NCI-H1436 (cell line): Measurements from ENCODE around the gene TMEM131L.
"Not testable (repeated sequence)": the region's sequence is repeated elsewhere in the genome, so short reads cannot be mapped to it uniquely, and the experiment has no call there.

Experiments
- DNase-seq: peaks from one replicate; lab custom pipeline; 2025; lab: John Stamatoyannopoulos, UW

Gene TMEM131L

DNA sequence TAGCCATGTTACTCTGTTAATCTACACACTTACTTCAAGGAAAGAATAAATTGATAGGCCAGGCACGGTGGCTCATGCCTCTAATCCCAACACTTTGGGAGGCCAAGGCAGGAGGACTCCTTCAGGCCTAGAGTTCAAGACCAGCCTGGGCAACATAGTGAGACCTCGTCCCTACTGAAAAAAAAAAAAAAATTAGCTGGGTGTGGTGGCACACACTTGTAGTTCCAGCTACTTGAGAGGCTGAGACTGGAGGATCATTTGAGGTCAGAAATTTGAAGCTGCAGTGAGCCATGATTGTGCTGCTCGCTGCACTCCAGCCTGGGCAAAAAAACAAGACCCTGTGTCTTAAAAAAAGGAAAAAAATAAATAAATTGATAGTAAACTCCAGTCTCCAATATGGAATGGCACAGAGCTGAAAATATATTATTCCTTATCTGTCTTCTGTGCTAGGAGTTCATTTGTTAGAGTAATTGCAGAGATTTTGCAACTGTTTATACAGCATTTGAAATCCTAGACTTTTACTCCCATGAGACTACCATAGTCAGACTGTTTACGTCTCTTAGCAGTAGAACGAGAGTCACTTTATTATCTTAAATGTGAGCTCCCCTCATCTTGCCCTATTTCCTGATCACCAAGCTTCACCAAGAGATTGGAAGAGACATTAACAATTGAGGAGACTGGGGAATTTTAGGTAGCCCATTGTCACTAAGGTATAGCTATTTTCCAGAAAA is 18.8 kb upstream of the TMEM131L start:
- DNase-seq: peak; percentile 27

DNA sequence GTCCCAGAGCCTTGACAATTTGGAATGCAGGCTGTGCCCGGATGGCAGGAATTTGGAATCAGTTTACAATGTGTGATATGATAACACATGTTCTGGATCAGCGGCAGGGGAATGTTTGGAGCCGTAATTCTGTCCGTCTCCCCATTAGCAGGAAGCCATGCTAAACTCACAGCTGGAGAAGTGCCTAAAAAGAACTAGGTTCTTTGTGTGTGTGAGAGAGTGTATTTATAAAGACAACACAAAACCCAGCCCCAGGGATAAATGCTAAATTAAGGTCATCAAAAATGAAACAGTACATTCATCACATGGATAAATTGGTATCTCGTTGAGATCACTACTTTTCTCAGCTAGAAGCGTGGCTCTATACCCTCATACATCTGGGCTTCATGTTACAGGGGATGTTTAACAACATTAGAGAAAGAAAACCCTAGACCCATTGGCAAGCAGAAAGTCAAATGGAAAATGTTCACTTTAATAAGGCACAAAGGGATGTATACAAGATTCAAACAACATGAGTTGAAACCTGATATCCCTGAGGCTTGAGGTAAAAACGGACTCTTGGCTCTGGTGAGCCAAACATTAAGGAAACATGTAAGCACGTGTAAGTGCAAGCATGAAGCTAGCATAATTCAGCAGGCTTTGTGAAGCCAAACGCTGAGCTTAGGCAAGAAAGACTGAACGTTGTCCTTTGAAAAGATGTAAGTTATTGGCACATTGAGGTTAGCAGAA is 18.0 kb upstream of the TMEM131L start:
- DNase-seq: peak; percentile 55

DNA sequence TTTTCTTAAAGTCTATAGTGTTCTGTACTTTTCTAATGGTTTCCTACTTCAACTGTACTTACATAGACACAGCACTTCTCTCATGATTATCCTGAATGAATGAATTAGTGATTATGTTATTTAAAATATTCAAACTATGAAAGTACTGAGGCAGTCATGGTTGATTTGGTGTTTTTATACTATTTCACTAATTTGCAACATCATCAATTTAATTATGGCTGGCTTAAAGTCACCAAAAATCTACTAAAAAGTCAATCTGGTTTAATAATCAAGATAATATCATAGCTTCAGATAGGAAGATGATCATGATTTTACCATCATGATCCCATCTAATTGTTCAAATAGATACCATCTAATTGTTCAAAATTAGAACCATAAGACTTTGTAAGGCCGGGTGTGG is 16.8 kb upstream of the TMEM131L start:
- no peak for DNase-seq

DNA sequence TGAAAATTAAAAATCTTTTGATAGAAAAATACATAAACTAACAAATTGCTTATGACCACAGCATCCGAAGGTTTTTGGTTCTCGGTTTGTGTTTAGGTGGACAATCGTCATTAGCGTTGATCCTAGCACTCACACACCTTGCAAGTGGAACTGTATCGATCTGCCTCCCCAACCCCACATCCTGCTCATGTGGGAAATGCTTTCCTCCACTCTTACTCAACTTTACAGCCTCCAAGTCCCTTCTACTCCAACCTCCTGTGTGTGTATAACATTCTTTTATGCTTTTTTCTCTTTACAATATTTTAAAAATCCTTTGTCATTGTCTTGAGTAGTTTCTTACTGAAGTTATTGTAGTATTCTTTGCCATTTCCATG is 15.6 kb upstream of the TMEM131L start:
- no peak for DNase-seq

DNA sequence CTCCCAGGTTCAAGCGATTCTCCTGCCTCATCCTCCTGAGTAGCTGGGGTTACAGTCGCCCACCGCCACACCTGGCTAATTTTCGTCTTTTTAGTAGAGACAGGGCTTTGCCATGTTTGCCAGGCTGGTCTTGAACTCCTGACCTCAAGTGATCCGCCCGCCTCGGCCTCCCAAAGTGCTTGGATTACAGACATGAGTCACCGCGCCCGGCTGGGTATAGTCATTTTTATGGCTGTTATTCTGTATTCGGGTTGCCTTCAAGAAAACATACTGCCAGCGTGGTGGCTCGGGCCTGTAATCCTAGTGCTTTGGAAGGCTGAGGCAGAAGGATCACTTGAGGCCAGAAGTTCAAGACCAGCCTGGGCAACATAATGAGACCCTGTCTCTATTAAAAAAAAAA is 15.0 kb upstream of the TMEM131L start:
- not testable (repeated sequence) for DNase-seq

DNA sequence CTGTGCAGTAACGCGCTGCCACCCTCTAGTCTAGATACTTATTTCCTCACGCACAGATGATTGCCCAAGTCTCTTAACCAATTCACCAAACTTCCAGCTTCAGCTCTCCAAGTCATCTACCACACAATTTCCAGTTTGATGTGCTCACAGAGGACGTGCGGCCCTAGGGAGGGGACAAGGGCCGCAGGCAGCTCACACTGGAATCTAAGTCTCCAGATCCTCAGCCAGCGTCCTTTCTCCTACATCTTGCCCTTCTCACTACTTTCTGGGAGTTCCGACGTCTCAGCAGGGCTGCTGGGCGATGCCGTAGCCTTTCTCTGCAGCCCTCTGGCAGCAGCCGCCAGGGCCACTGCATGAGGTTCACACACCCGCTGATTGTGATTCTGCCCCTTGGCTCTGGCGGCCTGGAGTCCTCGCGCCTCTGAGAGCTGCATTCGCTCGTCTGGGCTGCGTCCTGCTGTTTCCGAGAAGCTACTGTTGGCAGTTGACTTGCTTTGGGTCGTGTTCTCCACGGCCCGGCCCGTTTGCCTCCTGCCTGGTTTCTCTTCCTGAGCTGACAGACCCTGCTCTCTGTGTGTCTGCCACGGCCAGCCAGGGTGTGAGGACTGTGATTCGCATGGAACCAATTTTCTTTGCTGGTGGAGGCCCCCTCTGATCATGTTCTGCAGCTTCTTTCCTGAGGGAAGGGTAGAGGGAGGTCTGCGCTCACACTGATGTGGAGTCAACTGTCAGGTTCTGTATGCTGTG is 14.1 kb upstream of the TMEM131L start:
- no peak for DNase-seq

DNA sequence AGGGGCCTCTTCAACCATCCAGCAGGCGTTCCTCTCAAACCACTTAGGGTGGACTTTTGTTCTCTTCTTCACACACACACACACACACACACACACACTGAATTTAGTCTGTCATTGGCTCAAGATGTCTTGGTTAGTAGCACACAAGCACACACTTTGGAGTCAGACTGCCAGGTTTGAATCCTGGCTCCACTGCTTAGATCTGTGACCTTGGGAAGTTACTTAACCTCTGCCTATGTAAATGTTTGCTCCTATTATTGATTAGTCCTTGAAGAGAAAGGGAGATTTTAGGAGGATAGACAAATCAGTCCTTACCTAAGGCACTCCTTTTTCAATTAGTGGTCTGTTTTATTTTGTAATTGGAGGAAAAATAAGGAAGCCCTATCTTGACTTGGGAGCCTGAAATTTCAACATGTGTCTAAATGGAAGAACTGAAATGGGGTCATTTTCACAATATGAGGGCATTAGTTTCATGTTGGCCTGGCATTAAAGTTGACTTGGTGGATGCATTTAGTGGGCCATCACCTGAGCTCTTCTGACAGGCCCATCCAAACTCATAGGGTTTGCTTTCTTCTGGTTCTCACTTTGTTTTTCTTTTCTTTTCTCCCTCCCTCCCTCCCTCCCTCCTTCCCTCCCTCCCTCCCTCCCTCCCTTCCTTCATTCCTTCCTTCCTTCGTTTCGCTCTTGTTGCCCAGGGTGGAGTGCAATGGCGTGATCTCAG is 13.3 kb upstream of the TMEM131L start:
- DNase-seq: no peak

DNA sequence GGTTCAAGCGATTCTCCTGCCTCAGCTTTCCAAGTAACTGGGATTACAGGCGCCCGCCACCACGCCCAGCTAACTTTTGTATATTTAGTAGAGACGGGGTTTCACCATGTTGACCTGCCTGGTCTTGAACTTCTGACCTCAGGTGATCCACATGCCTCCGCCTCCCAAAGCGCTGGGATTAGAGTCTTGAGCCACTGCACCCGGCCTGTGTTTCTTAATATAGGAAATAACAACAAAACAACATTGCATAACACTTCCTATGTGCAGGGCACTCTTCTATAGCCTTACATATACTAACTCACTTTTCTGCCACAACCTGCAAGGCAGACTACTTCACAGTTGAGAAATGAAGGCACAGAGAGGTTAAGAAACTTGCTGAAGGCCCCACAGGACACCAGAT is 12.8 kb upstream of the TMEM131L start:
- DNase-seq: no peak

DNA sequence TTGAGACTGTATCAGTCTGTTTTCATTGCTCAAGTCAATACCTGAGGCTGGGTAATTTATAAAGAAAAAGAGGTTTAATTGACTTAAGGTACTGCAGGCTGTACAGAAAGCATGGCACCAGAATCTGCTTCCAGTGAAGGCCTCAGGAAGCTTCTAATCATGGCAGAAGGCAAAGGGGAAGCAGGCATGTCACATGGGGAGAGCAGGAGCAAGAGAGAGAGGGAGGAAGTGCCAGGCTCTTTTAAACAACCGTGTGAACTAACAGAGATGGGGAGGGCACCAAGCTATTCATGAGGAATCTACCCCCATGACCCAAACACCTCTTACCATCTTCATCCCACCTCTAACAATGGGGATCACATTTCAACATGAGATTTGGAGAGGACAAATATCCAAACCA is 7.2 kb upstream of the TMEM131L start:
- no peak for DNase-seq

DNA sequence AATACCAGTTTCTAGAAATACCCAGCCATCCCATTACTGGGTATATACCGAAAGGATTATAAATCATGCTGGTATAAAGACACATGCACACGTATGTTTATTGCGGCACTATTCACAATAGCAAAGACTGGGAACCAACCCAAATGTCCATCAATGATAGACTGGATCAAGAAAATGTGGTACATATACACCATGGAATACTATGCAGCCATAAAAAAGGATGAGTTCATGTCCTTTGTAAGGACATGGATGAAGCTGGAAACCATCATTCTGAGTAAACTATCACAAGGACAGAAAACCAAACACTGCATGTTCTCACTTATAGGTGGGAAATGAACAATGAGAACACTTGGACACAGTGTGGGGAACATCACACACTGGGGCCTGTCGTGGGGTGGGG is 4.6 kb upstream of the TMEM131L start:
- not testable (repeated sequence) for DNase-seq

DNA sequence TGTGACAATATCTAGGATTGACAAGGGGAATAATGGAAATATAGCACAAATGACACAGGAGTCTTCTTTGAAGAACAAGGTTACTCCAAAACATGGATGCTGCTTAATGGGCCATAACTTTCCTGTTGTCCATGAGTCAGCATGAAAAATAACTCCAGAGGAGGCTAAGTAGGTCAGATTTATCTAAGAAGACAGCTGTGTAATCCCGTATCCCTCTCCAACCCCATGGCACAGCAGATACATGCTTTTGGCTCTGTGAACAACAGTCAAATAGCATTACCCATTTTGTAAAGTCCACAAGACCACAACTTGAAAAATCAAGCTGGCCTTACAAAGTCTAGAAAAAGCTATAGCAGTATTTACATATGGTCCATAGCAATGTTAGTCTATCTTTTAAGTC is 2.1 kb upstream of the TMEM131L start:
- no peak for DNase-seq

DNA sequence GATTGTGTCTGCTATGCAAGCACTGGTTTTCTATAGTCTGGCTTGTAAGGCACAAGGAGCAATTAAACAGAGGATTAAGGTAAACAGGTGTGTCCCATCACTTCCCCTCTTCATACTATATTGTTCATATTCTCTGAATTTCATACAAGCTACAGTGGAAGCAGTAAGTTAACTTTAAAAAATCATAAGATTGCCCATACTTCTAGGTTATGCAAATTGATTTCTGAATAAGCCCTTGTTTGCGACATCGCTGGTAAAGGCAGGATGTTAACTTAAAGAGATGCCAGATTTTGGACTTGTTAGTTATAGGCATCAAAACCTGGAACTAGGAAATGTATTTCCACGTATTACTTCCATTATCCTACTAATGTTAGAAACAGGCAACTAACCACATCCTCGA is 1.0 kb upstream of the TMEM131L start:
- no peak for DNase-seq

DNA sequence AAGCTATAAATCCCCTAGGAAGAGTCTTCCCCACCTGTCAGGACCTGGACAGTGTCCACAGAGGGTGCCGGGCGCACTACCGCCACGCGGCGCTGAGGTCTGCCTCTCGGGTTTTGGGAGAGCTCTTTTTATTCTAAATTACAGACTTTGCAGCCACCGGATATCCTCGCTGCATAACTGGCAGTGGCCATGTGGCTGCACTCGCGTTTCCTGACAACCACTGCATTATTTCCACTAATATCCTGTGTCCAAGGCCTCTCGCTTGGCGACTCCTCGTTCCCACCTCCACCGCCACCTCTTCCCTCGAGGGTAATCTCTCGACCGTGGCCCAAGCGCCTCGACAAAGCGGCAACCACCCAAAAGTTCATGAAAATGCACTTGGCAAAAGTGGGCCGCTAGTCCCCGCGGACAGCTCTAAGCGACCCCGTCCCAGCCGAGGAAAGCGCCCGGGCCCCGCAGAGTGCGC is 512 bp upstream of the TMEM131L start:
- DNase-seq: no peak

DNA sequence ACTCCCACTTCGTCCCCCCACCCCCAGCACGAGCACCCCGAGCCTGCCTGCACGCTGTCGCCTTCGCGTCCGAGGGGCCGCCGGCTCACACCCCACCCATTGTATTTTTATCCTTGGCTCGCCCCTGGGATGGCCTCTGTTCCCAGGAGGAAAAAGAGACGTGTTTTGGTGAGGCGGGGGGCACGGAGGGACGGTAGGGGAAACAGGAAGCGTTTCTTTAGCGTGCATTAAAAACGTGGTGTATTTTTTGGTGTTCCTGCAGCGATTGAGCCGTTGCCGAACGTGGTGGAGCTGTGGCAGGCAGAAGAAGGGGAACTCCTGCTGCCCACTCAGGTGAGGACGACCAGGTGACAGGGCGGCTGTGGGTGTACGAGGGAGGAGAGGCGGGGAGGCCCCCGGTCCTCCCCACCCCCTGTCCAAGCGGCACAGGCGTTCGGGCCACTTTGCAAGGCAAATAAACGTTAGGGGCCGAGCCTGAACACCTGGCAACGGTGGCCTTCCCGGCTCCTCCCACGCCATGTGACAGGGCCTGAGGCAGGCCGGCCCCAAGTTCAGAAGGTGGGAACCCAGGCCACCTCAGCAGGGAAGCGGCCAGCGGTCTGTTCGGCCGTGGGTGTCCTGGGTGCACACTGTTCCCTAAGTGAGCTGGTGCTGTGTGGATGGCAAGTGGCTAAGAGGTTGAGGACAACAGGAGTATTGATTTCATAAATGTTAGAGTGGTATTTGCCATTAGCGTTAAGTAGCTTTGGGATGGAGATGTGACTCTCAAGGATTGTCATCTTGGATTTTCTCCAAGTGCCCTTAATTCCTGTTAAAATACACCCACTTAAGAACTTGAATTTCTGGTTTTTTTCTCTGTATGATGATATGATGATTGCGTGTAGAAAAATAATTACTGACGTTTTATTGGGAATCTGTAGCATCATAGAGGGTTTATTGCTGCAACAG is 1.1 kb downstream of the TMEM131L start:
- DNase-seq: peak; percentile 32

DNA sequence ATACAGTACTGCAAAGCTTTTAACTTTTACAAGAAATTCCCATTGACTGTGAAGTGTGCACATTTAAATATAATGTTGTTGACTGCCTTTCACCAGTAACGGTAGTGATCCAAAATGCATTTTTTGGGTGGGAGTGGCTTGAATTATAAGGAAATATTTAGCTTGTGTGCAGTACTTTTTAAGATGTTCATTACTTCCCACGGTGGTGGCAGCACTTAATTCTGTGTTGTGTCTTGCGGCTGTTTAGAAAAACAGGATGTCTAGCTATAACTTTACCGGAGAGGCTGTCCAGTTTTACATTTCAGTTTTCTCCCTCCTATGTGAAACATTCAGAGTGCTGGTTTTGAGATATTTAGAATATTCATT is 1.7 kb downstream of the TMEM131L start:
- DNase-seq: no peak

DNA sequence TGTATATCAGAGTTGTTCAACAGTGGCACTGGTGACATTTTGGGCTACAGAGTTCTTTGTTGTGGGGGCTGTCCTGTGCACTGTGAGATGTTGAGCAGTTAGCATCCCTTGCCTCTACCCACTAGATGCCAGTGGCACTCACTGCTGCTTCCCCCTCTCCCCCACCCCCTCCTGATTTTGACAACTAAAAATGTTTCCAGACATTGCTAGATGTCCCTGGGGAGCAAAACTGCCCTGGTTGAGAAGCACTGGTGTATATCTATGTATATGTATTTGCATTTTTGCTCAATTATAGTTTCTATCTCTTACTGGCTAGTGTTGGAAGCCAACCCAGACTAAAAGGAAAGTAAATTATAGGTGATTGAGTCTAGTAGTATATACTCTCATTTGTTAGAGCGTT is 2.4 kb downstream of the TMEM131L start:
- no peak for DNase-seq

DNA sequence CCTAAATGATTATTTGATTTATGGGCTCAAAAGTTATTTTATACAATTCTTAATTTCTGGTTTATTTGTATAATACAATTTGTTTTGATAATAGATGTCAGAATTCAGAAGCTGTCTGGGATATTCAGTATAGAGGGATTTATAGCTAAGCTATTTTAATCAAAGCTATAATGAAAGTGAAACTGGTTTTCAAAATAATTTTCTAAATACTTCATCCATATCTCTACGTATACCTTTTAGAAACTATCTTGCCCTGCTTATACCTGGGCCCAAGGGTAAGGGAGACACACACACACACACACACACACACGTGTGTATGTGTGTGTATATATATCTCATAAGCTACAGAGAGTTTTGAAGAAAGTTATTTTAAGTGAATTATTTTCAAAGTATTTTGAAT is 2.9 kb downstream of the TMEM131L start:
- no peak for DNase-seq

DNA sequence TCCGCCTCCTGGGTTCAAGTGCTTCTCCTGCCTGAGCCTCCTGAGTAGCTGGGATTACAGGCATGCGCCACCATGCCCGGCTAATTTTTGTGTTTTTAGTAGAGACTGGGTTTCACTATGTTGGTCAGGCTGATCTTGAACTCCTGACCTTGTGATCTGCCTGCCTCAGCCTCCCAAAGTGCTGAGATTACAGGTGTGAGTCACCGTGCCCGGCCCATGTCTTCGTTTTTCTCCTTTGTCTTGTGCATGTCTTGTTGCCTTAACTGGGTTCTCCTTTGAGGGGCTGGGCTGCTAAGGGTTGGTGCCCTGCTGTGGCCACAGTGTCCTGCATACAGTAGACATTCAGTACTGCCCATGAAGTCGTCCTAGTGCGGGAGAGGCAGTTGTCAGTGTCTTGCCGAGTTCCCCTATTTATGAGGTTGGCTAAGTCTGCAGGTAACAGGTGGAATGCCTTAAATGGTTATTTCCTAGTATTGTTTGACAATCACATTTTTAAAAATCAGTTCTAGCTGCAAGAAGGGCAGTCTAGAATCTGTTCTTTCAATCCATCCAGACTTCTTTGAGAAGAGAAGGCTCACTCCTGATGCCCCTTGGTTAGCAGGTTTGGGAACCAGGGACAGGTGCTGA is 5.0 kb downstream of the TMEM131L start:
- DNase-seq: not testable (repeated sequence)

DNA sequence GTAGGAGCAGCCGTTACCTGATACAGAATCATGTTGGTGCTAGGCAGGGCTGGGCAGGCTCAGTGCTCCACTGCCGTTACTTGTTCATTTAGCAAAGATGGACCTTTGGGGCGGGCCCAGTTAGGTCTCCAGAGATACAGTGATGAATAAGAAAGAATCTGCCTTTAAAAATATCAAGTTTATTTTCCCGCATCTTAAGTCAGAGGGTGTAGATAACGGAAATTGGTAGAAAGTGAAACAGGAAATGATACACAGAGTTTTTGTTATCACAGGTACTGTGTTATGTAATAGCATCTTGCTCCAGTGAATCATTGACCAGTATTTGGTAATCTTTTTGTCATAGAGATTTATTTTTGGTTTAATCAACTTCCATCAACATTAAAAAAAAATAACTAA is 5.5 kb downstream of the TMEM131L start:
- no peak for DNase-seq

DNA sequence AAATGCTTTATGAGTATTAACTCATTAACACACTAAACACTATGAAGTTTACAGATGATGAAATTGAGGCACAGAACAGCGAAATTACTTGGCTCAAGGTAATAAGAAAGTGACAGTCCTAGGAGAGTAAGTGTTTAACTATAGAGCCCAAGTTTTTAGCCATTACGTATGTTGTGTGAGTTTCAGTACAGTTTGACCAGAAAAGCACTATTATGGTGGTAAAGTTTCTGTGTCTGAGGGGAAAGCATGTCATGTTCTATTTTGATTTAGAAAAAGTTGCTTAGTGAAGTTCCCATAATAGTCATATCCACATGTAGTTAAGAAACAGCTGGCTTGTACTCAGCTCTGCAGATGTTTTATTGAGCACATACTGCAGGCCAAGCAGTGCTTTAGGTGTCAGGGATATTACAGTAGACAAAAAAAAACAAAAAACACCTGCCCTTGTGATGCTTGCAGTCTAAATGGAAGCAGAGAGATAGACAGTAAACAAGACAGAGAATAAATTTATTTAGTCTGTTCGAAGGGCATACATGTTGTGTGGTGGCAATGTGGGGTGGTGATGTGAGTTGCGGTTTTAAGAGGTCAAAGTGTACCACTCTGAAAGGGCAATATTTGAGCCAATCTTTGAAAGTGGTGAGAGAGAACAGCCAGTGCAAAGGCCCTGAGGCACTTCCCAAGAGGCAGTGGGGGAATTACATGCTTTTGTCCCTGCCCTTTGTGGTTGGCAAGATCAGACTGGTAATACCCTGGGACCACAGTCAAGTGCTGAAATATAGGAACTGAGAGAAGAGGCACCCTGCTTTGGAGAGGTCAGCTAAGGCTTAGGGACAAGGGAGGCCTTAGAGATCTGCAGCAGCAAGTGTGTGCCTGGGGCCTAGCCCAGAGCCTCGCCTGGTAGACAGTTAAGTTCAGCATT is 6.2 kb downstream of the TMEM131L start:
- DNase-seq: no peak
